ENCODE data around the gene USP17L20.
"Not testable (repeated sequence)": the region's sequence is repeated elsewhere in the genome, so short reads cannot be mapped to it uniquely, and the experiment has no call there.

Gene USP17L20

GRCh38 chr4:9257824-9258223, at the start of gene USP17L20:
Gene USP17L20 (plus strand): TSS chr4:9258124. CDS start chr4:9258124, 0 bp downstream.
- not testable (repeated sequence) for DNase-seq (ENCODE audit: low read depth)

- not testable (repeated sequence) for DNase-seq (ENCODE audit: low read depth)
Measured at GRCh38 chr4:9210357-9210756, 47.6 kb upstream of the USP17L20 start, which contains the start of gene USP17L10. Gene USP17L10 (plus strand): TSS chr4:9210657. CDS start chr4:9210657, 0 bp downstream.

GRCh38 chr4:9214701-9215100, 43.2 kb upstream of the USP17L20 start:
- DNase-seq (ENCODE audit: low read depth), result not testable (repeated sequence)

GRCh38 chr4:9215105-9215504, 42.8 kb upstream of the USP17L20 start, which contains the start of gene USP17L11:
Gene USP17L11 (plus strand): TSS chr4:9215405. CDS start chr4:9215405, 0 bp downstream.
- not testable (repeated sequence) for DNase-seq (ENCODE audit: low read depth)

- DNase-seq (ENCODE audit: low read depth), result not testable (repeated sequence)
Measured at GRCh38 chr4:9219852-9220251, 38.1 kb upstream of the USP17L20 start, which contains the start of gene USP17L12. Gene USP17L12 (plus strand): TSS chr4:9220152. CDS start chr4:9220152, 0 bp downstream.

- DNase-seq (ENCODE audit: low read depth), result not testable (repeated sequence)
Measured at GRCh38 chr4:9224596-9224995, 33.3 kb upstream of the USP17L20 start, which contains the start of gene USP17L13. Gene USP17L13 (plus strand): TSS chr4:9224896. CDS start chr4:9224896, 0 bp downstream.

GRCh38 chr4:9230249-9230648, 27.7 kb upstream of the USP17L20 start:
- DNase-seq (ENCODE audit: low read depth), result not testable (repeated sequence)

GRCh38 chr4:9234085-9234484, 23.8 kb upstream of the USP17L20 start, which contains the start of gene USP17L15:
Gene USP17L15 (plus strand): TSS chr4:9234385. CDS start chr4:9234385, 0 bp downstream.
- not testable (repeated sequence) for DNase-seq (ENCODE audit: low read depth)

- not testable (repeated sequence) for DNase-seq (ENCODE audit: low read depth)
Measured at GRCh38 chr4:9238461-9238860, 19.5 kb upstream of the USP17L20 start.

GRCh38 chr4:9243579-9243978, 14.3 kb upstream of the USP17L20 start, which contains the start of gene USP17L17:
Gene USP17L17 (plus strand): TSS chr4:9243879. CDS start chr4:9243879, 0 bp downstream.
- DNase-seq (ENCODE audit: low read depth), result not testable (repeated sequence)

GRCh38 chr4:9247953-9248680, 9.8 kb upstream of the USP17L20 start, which contains the start of gene USP17L18:
Gene USP17L18 (plus strand): TSS chr4:9248630. CDS start chr4:9248630, 0 bp downstream.
- not testable (repeated sequence) for DNase-seq (ENCODE audit: low read depth)

- not testable (repeated sequence) for DNase-seq (ENCODE audit: low read depth)
Measured at GRCh38 chr4:9253078-9253477, 4.8 kb upstream of the USP17L20 start, which contains the start of gene USP17L19. Gene USP17L19 (plus strand): TSS chr4:9253378. CDS start chr4:9253378, 0 bp downstream.

- DNase-seq (ENCODE audit: low read depth), result not testable (repeated sequence)
Measured at GRCh38 chr4:9262572-9262971, 4.6 kb downstream of the USP17L20 start, which contains the start of gene USP17L21. Gene USP17L21 (plus strand): TSS chr4:9262872. CDS start chr4:9262872, 0 bp downstream.

GRCh38 chr4:9267319-9267718, 9.4 kb downstream of the USP17L20 start, which contains the start of gene USP17L22:
Gene USP17L22 (plus strand): TSS chr4:9267619. CDS start chr4:9267619, 0 bp downstream.
- DNase-seq (ENCODE audit: low read depth), result not testable (repeated sequence)

- not testable (repeated sequence) for DNase-seq (ENCODE audit: low read depth)
Measured at GRCh38 chr4:9271719-9272118, 13.8 kb downstream of the USP17L20 start.
